PC-3 (cell line): Measurements from ENCODE around the gene TNFSF9. TPM values are rescaled to one million over a fixed set of nuclear protein-coding genes. Genes with fewer than 3 reads are reported as not detected.
"Not testable (repeated sequence)": the region's sequence is repeated elsewhere in the genome, so short reads cannot be mapped to it uniquely, and the experiment has no call there.

Source experiments
- ATAC-seq: fragments of 200-7000 bp; cut with Tn5 transposase; 2 replicates; pipeline ENCODE4 v1.9.1; 2020; ENCODE audit warnings: mild to moderate bottlenecking, moderate library complexity
- BruUV-seq: library from RNA; stranded (reverse); fragments of 400-500 nt; replicated peaks from 2 replicates; lab custom pipeline; 2021; lab: Mats Ljungman, UMichigan
- CTCF ChIA-PET: fragments of 300-600 bp; sonication (Branson Sonifier 250); formaldehyde crosslinking; loops from one replicate; lab custom pipeline; 2022; ENCODE audit warnings: antibody characterized with exemption; lab: Charles Lee
- POLR2A ChIA-PET: fragments of 300-600 bp; sonication (Branson Sonifier 250); formaldehyde crosslinking; loops from one replicate; lab custom pipeline; 2022; ENCODE audit warnings: antibody characterized with exemption; ENCODE audit not compliant: unreplicated experiment; lab: Charles Lee
- DNase-seq: peaks from one replicate; pipeline ENCODE4 v3.0.0-alpha.2; 2015
- H2AFZ ChIP-seq: fragments of 300-600 bp; sonication (generic); 2 replicates; pipeline ENCODE4 v1.6.0; 2016; ENCODE audit warnings: antibody characterized with exemption, low read length
- H3F3A ChIP-seq: fragments of 300-600 bp; sonication (generic); one replicate; pipeline ENCODE4 v1.6.0; 2017; ENCODE audit warnings: antibody characterized with exemption, low read length, control low read depth, mild to moderate bottlenecking; ENCODE audit not compliant: unreplicated experiment
- H3K27ac ChIP-seq: fragments of 300-600 bp; sonication (generic); 2 replicates; pipeline ENCODE4 v1.5.1; 2016; ENCODE audit warnings: mild to moderate bottlenecking, low read length
- H3K27me3 ChIP-seq: fragments of 300-600 bp; sonication (generic); 2 replicates; pipeline ENCODE4 v1.6.1; 2016; ENCODE audit warnings: low read length, mixed read lengths
- H3K36me3 ChIP-seq: fragments of 300-600 bp; sonication (generic); 2 replicates; pipeline ENCODE4 v1.6.1; 2016; ENCODE audit warnings: low read depth, mixed run types, low read length, mixed read lengths
- H3K4me1 ChIP-seq: fragments of 300-600 bp; sonication (generic); 2 replicates; pipeline ENCODE4 v1.5.1; 2016; ENCODE audit warnings: low read length; ENCODE audit not compliant: insufficient read depth
- H3K4me2 ChIP-seq: fragments of 300-600 bp; sonication (generic); 2 replicates; pipeline ENCODE4 v1.6.0; 2016; ENCODE audit warnings: low read length
- H3K4me3 ChIP-seq: fragments of 300-600 bp; sonication (generic); 2 replicates; pipeline ENCODE4 v1.5.1; 2016; ENCODE audit warnings: mild to moderate bottlenecking, low read length, mixed read lengths
- H3K79me2 ChIP-seq: fragments of 300-600 bp; sonication (generic); 2 replicates; pipeline ENCODE4 v1.6.1; 2017; ENCODE audit warnings: low read length, mixed read lengths
- H3K9ac ChIP-seq: fragments of 300-600 bp; sonication (generic); 2 replicates; pipeline ENCODE4 v1.6.0; 2016; ENCODE audit warnings: mild to moderate bottlenecking, low read length
- H3K9me2 ChIP-seq: fragments of 300-600 bp; sonication (generic); replicated peaks from 2 replicates; pipeline ENCODE4 v1.6.1; 2016; ENCODE audit warnings: mixed run types, low read length, mixed read lengths
- H3K9me3 ChIP-seq: fragments of 300-600 bp; sonication (generic); 2 replicates; pipeline ENCODE4 v1.6.1; 2016; ENCODE audit warnings: low read length, mixed read lengths
- H4K20me1 ChIP-seq: fragments of 300-600 bp; sonication (generic); 2 replicates; pipeline ENCODE4 v1.6.1; 2016; ENCODE audit warnings: low read length, mixed read lengths
- EZH2 ChIP-seq: fragments of 300-600 bp; sonication (generic); IDR thresholded peaks from one replicate; pipeline ENCODE4 v1.6.1; 2017; ENCODE audit warnings: antibody characterized with exemption, mild to moderate bottlenecking, low read length; ENCODE audit not compliant: unreplicated experiment
- EZH2phosphoT487 ChIP-seq: fragments of 300-600 bp; sonication (generic); IDR thresholded peaks from 2 replicates; pipeline ENCODE4 v1.6.1; 2018; ENCODE audit warnings: mild to moderate bottlenecking, antibody characterized with exemption, low read length, borderline replicate concordance
- intact Hi-C: fragments of 100-400 bp; cut with micrococcal nuclease; formaldehyde crosslinking; loops from 2 replicates; pipeline ENCODE4 v1.9.0; 2023
- total RNA-seq: library from RNA; depleted of rRNA; stranded (reverse); fragments of >200 nt; gene quantifications from 2 replicates; pipeline ENCODE4 v1.2.3, GENCODE V29; 2014
- TF ChIP-seq, protein P1 (sequence below): fragments of 300-600 bp; sonication (generic); conservative IDR thresholded peaks from 2 replicates; pipeline ENCODE4 v1.5.1; 2017; ENCODE audit warnings: antibody characterized with exemption, low read depth, mild to moderate bottlenecking, low read length

The TNFSF9 gene
- total RNA-seq, 1 experiment from 2014 or later: 9.6 TPM

DNA sequence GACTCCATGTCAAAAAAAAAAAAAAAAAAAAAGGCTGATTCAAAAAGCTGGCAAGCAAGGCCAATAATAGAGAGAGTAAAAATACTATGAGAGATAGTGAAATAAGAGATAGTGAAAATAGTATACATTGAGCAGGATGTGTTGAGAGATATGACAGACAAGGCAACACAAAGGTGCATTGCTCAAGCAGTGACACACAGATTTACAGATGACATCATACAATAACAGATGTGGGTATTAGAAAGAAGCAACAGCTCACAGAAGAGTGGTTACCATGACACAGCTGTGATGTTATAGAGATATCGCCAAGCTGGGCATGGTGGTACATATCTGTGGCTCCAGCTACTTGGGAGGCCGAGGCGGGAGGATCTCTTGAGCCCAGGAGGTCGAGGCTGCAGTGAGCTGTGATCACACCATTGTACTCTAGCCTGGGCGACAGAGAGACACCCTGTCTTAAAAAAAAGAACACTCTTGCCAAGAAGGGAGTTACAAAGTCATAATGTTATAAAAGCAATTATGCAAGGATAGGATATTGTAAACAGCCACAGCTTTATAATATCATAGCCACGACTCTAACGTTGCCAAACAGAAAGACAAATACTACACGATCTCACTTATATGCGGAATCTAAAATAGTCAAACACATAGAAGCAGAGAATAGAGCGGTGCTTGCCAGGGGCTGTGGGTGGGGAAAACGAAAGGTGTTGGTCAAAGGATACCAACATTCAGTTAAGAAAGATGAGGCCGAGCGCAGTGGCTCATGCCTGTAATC is 10.3 kb downstream of the TNFSF9 start:
- no peak overlapping the region for H3K4me2 ChIP-seq
- ChIA-PET POLR2A (no interaction called here), CTCF (no interaction called here)
- H2AFZ ChIP-seq: no peak overlapping the region
- H3K4me3 ChIP-seq: no peak overlapping the region
- H3F3A ChIP-seq: no peaks in the 10 kb centered on the region
- no peaks in the 10 kb centered on the region for H3K27me3 ChIP-seq
- H3K9me3 ChIP-seq: no peaks in the 10 kb centered on the region
- DNase-seq (no peak), ATAC-seq (no peak)
- no peaks in the 10 kb centered on the region for H3K36me3 ChIP-seq
- no peaks in the 10 kb centered on the region for H3K79me2 ChIP-seq
- no TSS peak for BruUV-seq
- H3K4me1 ChIP-seq: peaks cover 9% of the 10 kb centered on the region
- no peak overlapping the region for H3K9ac ChIP-seq
- intact Hi-C loops: no loop called here
- H3K27ac ChIP-seq: no peak overlapping the region
- no peaks in the 10 kb centered on the region for H4K20me1 ChIP-seq
- H3K9me2 ChIP-seq: no peaks in the 10 kb centered on the region
- TF ChIP-seq, protein P1, sequence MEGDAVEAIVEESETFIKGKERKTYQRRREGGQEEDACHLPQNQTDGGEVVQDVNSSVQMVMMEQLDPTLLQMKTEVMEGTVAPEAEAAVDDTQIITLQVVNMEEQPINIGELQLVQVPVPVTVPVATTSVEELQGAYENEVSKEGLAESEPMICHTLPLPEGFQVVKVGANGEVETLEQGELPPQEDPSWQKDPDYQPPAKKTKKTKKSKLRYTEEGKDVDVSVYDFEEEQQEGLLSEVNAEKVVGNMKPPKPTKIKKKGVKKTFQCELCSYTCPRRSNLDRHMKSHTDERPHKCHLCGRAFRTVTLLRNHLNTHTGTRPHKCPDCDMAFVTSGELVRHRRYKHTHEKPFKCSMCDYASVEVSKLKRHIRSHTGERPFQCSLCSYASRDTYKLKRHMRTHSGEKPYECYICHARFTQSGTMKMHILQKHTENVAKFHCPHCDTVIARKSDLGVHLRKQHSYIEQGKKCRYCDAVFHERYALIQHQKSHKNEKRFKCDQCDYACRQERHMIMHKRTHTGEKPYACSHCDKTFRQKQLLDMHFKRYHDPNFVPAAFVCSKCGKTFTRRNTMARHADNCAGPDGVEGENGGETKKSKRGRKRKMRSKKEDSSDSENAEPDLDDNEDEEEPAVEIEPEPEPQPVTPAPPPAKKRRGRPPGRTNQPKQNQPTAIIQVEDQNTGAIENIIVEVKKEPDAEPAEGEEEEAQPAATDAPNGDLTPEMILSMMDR: no peak
- TF ChIP-seq EZH2 (no peak), EZH2phosphoT487 (no peak)

DNA sequence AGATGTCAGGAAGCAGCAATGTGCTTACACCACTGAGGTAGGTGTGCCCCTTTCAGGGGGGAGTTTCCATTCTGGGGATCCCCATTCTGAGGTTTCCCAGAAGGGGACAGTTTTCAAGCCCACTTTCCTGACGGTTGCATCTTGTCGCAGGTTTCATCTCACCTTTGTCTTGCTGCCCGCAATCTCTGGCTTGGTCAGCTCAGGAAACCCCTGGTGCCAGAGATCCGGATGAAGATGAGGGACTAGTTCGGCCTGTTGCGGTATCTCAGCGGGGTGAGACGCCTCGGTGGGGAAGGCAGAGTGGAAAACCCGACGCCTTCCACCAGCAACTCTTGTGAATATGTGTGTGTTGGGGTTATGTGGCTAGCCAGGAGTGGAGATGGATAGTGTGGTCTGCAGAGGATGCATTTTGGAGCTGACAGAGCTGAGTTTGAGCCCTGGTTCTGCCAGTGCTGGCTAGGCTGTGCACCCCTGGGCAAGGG is 13.1 kb downstream of the TNFSF9 start:
- ChIA-PET CTCF (no interaction called here), POLR2A (no interaction called here)
- Histone ChIP-seq H3K27ac (no peak overlapping the region), H2AFZ (no peak overlapping the region), H3K9me3 (no peaks in the 10 kb centered on the region), H3K9ac (no peak overlapping the region), H3F3A (no peaks in the 10 kb centered on the region), H3K27me3 (no peaks in the 10 kb centered on the region), H3K4me1 (no peaks in the 10 kb centered on the region), H3K36me3 (no peaks in the 10 kb centered on the region), H3K4me2 (no peak overlapping the region), H3K4me3 (no peak overlapping the region), H3K79me2 (no peaks in the 10 kb centered on the region), H4K20me1 (no peaks in the 10 kb centered on the region), H3K9me2 (no peaks in the 10 kb centered on the region)
- TF ChIP-seq EZH2phosphoT487 (no peak), EZH2 (no peak)
- TF ChIP-seq, protein P1: no peak
- ATAC-seq (no peak), DNase-seq (no peak)
- BruUV-seq: no TSS peak
- intact Hi-C loops: no loop called here

DNA sequence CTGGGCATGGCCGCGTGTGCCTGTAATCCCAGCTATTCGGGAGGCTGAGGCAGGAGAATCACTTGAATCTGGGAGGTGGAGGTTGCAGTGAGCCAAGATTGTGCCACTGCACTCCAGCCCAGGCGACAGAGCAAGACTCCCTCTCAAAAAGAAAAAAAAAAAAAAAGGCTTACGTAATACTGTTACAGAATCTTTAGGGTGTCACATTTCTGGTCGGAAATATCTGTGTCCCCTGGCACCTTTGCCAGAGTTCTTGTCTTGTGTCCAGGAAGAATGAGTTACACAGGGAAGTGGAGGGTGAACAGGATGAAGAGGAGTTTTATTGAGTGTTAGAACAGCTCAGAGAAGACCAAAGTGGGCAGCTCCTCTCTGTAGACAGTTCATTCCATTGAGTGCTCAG is 19.9 kb downstream of the TNFSF9 start:
- H3K4me2 ChIP-seq, H3F3A ChIP-seq, H4K20me1 ChIP-seq, intact Hi-C loops, POLR2A ChIA-PET, H3K36me3 ChIP-seq, H2AFZ ChIP-seq, H3K27me3 ChIP-seq, H3K9ac ChIP-seq, H3K4me3 ChIP-seq, H3K9me2 ChIP-seq, H3K79me2 ChIP-seq, BruUV-seq, H3K9me3 ChIP-seq, H3K4me1 ChIP-seq, H3K27ac ChIP-seq: not testable (repeated sequence)
- ATAC-seq (peak; percentile 33; the same call in 1 of the 2 replicates), DNase-seq (peak; percentile 43)
- CTCF ChIA-PET: interaction anchor here (0.6 kb wide), 1 partner anchor 80 kb away, joined by 3 read pairs; no protein-coding TSS in a partner anchor
